HFF-Myc (cell line): ENCODE measurements around the gene MAGI1.

Experiments
- DNase-seq: peaks from one replicate; pipeline ENCODE4 v3.0.0-alpha.2; 2011; ENCODE audit warnings: low read depth; ENCODE audit errors: extremely low read depth
- H3K4me3 ChIP-seq: replicated peaks from 2 replicates; pipeline ENCODE4 v1.5.1; 2011; ENCODE audit warnings: low read depth, mild to moderate bottlenecking, control low read depth, low read length
- TF ChIP-seq, protein P1 (sequence below): IDR thresholded peaks from 2 replicates; pipeline ENCODE4 v1.5.1; 2012; ENCODE audit warnings: mild to moderate bottlenecking, low read depth, low read length, control low read depth; ENCODE audit errors: missing control alignments

The MAGI1 gene

DNA sequence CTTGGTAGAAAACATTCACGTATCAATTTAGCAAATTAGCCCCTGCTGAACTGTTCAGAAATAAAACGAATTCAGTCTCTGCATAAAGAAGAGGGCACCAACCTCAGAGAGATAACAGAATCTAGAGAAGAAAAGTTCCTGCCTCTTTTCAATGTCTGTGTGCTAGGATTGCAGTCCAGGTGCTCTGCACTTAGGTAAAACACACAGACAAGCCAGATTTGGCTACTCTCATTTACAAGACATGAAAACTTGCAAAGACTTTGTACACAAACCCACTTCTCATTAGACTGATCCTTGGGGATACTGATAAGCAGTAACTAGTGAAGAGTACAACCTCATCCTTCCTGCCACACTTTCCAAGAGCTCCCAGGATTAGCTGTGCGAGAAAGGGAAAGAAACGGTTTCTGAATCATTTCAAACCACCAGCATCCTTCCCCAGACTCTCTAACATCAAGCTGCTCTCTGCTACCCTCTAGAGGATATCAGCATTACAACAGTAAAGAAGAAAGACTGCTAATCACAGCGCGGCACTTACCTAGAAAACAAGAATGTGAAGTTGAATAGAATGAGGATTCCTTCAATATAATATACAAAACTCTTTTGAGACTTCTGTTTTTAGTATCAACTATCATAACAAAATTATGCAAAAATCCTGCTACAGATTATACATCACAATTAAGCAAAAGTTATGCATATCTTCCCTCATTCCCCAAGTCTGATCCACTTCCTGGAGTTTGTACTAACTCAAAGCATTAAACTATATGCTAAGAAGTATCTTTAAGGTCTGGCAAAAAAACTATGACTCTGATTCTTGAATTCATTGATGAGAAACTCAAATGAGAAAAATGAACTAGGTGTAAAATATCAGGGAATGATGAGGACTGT lies 306.4 kb downstream of the MAGI1 start:
- H3K4me3 ChIP-seq: no peak overlapping the region
- peak; percentile 46 for DNase-seq
- TF ChIP-seq, protein P1, sequence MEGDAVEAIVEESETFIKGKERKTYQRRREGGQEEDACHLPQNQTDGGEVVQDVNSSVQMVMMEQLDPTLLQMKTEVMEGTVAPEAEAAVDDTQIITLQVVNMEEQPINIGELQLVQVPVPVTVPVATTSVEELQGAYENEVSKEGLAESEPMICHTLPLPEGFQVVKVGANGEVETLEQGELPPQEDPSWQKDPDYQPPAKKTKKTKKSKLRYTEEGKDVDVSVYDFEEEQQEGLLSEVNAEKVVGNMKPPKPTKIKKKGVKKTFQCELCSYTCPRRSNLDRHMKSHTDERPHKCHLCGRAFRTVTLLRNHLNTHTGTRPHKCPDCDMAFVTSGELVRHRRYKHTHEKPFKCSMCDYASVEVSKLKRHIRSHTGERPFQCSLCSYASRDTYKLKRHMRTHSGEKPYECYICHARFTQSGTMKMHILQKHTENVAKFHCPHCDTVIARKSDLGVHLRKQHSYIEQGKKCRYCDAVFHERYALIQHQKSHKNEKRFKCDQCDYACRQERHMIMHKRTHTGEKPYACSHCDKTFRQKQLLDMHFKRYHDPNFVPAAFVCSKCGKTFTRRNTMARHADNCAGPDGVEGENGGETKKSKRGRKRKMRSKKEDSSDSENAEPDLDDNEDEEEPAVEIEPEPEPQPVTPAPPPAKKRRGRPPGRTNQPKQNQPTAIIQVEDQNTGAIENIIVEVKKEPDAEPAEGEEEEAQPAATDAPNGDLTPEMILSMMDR: peak; percentile 84

DNA sequence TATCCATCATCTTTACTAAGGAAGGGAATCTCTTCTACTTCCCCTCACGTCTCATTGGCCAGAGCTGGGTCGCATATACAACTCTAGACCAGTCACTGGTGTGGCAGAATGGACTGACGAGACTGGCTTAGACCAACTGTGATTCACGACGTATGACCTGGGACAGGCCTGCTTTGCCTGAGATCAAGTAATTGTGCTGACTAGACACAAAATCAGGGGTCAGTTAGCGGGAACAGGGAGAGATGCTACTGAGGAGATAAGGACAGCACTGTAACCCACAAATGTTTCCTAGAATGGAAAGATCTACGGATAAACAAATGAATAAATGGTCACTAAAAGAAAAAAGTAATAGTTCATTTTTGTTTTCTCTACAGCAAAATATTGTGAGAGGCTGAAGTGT lies 308.3 kb downstream of the MAGI1 start:
- no peak for DNase-seq
- no peak overlapping the region for H3K4me3 ChIP-seq
- TF ChIP-seq, protein P1: no peak

DNA sequence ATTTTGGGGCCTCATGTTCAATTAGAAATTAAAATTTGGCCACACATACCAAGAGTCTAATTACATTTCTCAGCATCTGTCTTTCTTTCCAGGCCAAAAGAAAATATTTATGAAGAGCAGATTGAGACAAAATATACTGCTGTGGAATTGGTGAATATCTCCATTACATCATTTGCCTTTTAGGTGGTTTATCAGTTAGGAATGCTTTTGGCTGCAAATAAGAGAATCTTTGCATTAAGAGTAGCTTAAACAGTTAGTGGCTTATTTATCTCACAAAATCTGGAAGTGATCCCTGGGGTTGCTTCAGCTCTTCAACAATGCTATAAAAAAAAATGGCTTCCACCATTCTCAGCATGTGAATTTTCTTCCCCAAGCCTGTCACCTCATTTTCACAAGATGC lies 308.7 kb downstream of the MAGI1 start:
- TF ChIP-seq, protein P1: no peak
- no peak overlapping the region for H3K4me3 ChIP-seq
- DNase-seq: no peak

DNA sequence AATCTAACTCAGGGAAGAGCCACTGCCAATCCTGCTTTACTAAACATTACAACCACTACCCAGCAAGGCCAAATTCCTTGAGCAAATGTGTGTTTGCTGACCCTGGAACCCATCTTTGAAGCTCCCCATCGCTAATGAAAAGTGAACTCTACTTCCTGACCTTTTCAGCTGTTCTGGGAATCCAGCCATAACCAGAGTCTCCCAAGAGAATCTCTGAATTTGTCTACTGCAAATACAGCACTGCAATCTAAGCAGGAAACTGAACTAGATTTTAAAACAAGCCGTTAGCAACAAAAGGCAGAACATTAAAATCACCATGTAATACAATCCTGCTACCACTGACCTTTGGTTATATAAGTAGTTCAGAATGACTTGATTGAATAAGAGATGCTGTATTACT lies 309.2 kb downstream of the MAGI1 start:
- TF ChIP-seq, protein P1: no peak
- peak; percentile 41 for DNase-seq
- no peak overlapping the region for H3K4me3 ChIP-seq

DNA sequence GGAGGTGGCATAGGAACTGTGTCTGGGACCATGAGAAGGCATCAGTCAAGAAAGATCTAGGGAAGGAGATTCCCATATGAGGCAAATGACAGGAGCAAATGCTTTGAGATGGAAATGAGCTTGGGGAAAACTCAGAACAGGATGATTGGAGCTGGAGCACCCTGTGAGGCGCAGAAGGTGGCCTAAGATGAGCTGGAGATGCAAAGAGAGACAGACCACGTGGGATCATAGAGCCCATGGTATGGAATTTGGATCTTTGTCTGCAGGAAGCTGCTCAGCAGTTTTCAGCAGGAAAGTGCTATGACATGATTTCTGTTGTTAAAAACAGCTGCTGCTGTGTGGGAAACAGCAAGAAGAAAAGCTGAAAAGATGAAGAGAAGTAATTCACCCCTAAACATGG lies 310.6 kb downstream of the MAGI1 start:
- TF ChIP-seq, protein P1: no peak
- no peak for DNase-seq
- no peak overlapping the region for H3K4me3 ChIP-seq

DNA sequence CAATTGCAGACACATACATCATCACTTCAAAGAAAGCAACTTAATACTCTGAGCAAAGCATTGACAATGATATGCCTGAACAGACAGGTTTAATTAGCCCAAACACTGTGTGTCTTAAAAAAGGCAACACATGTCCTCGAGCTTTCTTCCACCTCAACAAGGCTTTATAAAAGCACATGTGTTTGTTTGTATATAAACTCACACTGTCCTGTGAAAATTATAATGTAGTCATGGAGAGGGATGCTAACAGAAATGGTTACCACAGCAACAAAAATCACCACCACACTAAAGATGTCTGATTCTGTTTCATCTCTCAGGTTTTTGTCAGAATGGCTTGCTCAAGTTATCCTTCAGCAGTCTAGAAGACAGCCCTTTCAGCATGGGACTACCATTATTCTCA lies 314.7 kb downstream of the MAGI1 start:
- no peak for DNase-seq
- H3K4me3 ChIP-seq: no peak overlapping the region
- TF ChIP-seq, protein P1: no peak

DNA sequence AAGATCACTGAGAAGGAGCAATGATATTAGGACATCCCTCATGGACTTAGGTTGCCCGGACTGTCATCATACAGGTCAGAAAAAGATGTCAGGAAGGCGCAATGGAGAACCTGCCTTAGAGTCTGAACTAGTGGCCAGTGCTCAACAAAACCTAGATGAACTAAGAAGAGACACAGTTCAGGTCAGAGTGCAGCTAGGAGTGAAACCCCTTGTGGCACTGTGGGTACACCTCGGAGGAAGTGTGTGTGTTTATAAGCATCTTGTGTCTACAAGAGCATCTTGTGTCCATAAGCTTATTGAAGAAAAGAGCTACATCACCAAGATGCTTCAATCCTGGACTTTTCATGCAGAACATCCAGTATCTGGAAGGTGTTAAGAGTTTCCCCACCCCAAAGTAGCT lies 315.7 kb downstream of the MAGI1 start:
- H3K4me3 ChIP-seq: no peak overlapping the region
- DNase-seq: no peak
- TF ChIP-seq, protein P1: no peak
